ENCODE measurements around the gene ZC3H12C. TPM values are rescaled to one million over a fixed set of nuclear protein-coding genes. Genes with fewer than 3 reads are reported as not detected.

The ZC3H12C gene
- polyA plus RNA-seq, 3 donors from 2014 or later, result not detected

- H3K9me3 Mint-ChIP-seq, result peaks cover 0 to 7% (median 0%) of the 10 kb centered on the region in 6 donors
- H3K36me3 Mint-ChIP-seq, result no peaks in the 10 kb centered on the region
- no peak for DNase-seq
- H3K27me3 Mint-ChIP-seq (ENCODE audit: low read depth in 3 of 3), result peaks cover 5 to 25% (median 7%) of the 10 kb centered on the region in 3 donors
- H3K27ac Mint-ChIP-seq, result no peak overlapping the region
- no peak overlapping the region for H3K4me3 Mint-ChIP-seq
- peaks cover 8 to 12% of the 10 kb centered on the region in 2 donors for H3K4me1 Mint-ChIP-seq
Observed at GRCh38 chr11:110096496-110096895, 3.3 kb downstream of the ZC3H12C start.

DNA sequence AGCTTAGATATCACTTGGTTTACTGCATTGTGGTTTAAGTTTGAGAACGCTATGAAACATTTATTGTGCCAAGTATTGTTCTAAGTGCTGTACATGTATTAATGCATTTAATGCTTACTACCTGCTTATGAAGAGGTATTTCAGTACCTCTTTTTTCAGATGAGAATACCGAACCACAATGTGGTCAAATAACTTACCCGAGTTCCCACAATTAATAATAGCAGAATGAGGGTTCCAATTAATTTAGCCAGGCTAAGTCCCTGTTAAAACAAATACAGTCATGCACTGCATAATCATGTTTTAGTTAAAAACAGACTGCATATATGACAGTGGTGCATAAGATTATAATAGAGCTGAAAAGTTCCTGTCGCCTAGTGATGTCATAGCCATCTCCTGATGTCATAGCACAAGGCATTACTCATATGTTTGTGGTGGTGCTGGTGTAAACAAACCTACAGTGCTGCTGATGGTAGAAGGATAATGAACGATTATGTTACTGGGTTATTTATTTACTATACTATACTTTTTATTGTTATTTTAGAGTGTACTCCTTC lies 4.3 kb downstream of the ZC3H12C start:
- Mint-ChIP-seq H3K9me3 (peaks cover 0 to 3% (median 0%) of the 10 kb centered on the region in 6 donors), H3K27ac (no peak overlapping the region), H3K36me3 (no peaks in the 10 kb centered on the region), H3K27me3 (ENCODE audit: low read depth in 3 of 3) (peaks cover 0 to 21% (median 4%) of the 10 kb centered on the region in 3 donors), H3K4me1 (peaks cover 4 to 7% of the 10 kb centered on the region in 2 donors), H3K4me3 (no peak overlapping the region)
- DNase-seq, result no peak

DNA sequence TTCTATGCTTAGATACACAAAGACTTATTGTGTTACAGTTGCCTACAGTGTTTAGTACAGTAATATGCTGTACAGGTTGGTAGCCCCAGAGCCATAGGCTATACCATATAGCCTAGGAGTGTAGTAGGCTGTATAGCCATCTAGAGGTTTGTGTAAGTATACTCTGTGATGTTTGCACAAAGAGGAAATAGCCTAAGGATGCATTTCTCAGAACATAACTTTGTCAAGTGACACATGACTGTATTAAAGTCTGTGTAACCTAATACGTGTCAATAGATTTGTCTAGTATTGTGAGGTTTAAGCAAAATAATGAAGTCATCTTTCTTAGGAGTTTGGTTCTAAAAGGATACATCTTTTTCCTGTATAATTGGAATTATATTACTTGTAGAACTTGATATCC lies 5.5 kb downstream of the ZC3H12C start:
- H3K4me3 Mint-ChIP-seq, result no peak overlapping the region
- peaks cover 0 to 21% (median 4%) of the 10 kb centered on the region in 3 donors for H3K27me3 Mint-ChIP-seq (ENCODE audit: low read depth in 3 of 3)
- no peak overlapping the region for H3K27ac Mint-ChIP-seq
- no peaks in the 10 kb centered on the region for H3K36me3 Mint-ChIP-seq
- peaks cover 4 to 7% of the 10 kb centered on the region in 2 donors for H3K4me1 Mint-ChIP-seq
- DNase-seq, result no peak
- peaks cover 0 to 3% (median 0%) of the 10 kb centered on the region in 6 donors for H3K9me3 Mint-ChIP-seq

- H3K4me3 Mint-ChIP-seq, result no peak overlapping the region
- H3K9me3 Mint-ChIP-seq, result no peaks in the 10 kb centered on the region
Observed at GRCh38 chr11:110100476-110101240, 7.5 kb downstream of the ZC3H12C start.

DNA sequence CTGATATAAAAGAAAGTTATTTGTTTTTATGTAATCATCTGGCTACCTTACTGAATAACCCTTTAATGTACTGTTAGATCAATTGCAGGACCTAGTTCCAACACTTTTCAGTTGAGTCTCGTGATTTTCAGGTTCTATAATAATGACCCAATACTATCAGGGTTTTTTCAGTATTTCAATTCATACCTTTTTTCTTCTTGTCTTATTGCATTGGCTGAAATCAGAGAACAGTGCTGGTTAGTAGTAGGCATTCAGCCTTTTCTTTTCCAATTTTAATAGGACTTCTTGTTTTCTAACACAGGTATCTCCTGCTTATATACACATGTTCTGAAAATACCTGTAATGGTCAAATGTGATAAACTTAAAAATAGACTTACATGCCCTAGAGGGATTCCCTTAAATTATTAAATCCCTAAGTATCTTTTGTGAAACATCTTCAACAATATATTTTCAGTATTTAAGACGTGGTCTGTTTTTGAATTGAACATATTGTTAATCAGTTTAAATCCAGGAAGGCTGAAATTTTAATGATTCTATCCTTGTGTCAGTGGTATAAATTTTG lies 13.6 kb downstream of the ZC3H12C start:
- Mint-ChIP-seq H3K27ac (no peak overlapping the region), H3K9me3 (peaks cover 0 to 1% (median 0%) of the 10 kb centered on the region in 6 donors), H3K27me3 (ENCODE audit: low read depth in 3 of 3) (peaks cover 0 to 2% (median 0%) of the 10 kb centered on the region in 3 donors), H3K36me3 (no peaks in the 10 kb centered on the region), H3K4me1 (no peaks in the 10 kb centered on the region), H3K4me3 (no peak overlapping the region)
- no peak for DNase-seq

More at GRCh38 chr11:110100476-110101240, 7.5 kb downstream of the ZC3H12C start:
- H3K27me3 Mint-ChIP-seq (ENCODE audit: low read depth in 3 of 3), result peaks cover 0 to 8% (median 4%) of the 10 kb centered on the region in 3 donors
- H3K27ac Mint-ChIP-seq, result no peak overlapping the region
- no peaks in the 10 kb centered on the region for H3K36me3 Mint-ChIP-seq
- no peaks in the 10 kb centered on the region for H3K4me1 Mint-ChIP-seq
- DNase-seq, result no peak

GRCh38 chr11:110110854-110111253 lies 17.7 kb downstream of the ZC3H12C start:
- Mint-ChIP-seq H3K27me3 (ENCODE audit: low read depth in 3 of 3) (peaks cover 0 to 5% (median 2%) of the 10 kb centered on the region in 3 donors), H3K27ac (no peak overlapping the region), H3K36me3 (no peaks in the 10 kb centered on the region), H3K4me3 (no peak overlapping the region), H3K9me3 (peaks cover 0 to 1% (median 0%) of the 10 kb centered on the region in 6 donors), H3K4me1 (no peaks in the 10 kb centered on the region)
- DNase-seq, result no peak

- no peak overlapping the region for H3K27ac Mint-ChIP-seq
- no peak overlapping the region for H3K4me3 Mint-ChIP-seq
- no peak for DNase-seq
- no peaks in the 10 kb centered on the region for H3K4me1 Mint-ChIP-seq
- H3K9me3 Mint-ChIP-seq, result peaks cover 0 to 2% (median 0%) of the 10 kb centered on the region in 6 donors
- no peaks in the 10 kb centered on the region for H3K36me3 Mint-ChIP-seq
- peaks cover 0 to 5% (median 2%) of the 10 kb centered on the region in 3 donors for H3K27me3 Mint-ChIP-seq (ENCODE audit: low read depth in 3 of 3)
Observed at GRCh38 chr11:110112457-110112856, 19.3 kb downstream of the ZC3H12C start.

GRCh38 chr11:110113505-110113904 lies 20.3 kb downstream of the ZC3H12C start:
- peaks cover 0 to 2% (median 0%) of the 10 kb centered on the region in 6 donors for H3K9me3 Mint-ChIP-seq
- DNase-seq, result no peak
- H3K27me3 Mint-ChIP-seq (ENCODE audit: low read depth in 3 of 3), result peaks cover 0 to 5% (median 0%) of the 10 kb centered on the region in 3 donors
- no peaks in the 10 kb centered on the region for H3K4me1 Mint-ChIP-seq
- no peaks in the 10 kb centered on the region for H3K36me3 Mint-ChIP-seq
- no peak overlapping the region for H3K4me3 Mint-ChIP-seq
- H3K27ac Mint-ChIP-seq, result no peak overlapping the region

GRCh38 chr11:110113973-110114372 lies 20.8 kb downstream of the ZC3H12C start:
- H3K4me1 Mint-ChIP-seq, result no peaks in the 10 kb centered on the region
- DNase-seq, result no peak
- H3K9me3 Mint-ChIP-seq, result peaks cover 0 to 2% (median 0%) of the 10 kb centered on the region in 6 donors
- no peaks in the 10 kb centered on the region for H3K36me3 Mint-ChIP-seq
- no peak overlapping the region for H3K27ac Mint-ChIP-seq
- H3K27me3 Mint-ChIP-seq (ENCODE audit: low read depth in 3 of 3), result peaks cover 0 to 5% (median 0%) of the 10 kb centered on the region in 3 donors
- no peak overlapping the region for H3K4me3 Mint-ChIP-seq

GRCh38 chr11:110119317-110119716 lies 26.1 kb downstream of the ZC3H12C start:
- Mint-ChIP-seq H3K27ac (no peak overlapping the region), H3K9me3 (peaks cover 0 to 2% (median 0%) of the 10 kb centered on the region in 6 donors), H3K27me3 (ENCODE audit: low read depth in 3 of 3) (no peaks in the 10 kb centered on the region), H3K4me1 (no peaks in the 10 kb centered on the region), H3K36me3 (no peaks in the 10 kb centered on the region), H3K4me3 (no peak overlapping the region)
- no peak for DNase-seq

DNA sequence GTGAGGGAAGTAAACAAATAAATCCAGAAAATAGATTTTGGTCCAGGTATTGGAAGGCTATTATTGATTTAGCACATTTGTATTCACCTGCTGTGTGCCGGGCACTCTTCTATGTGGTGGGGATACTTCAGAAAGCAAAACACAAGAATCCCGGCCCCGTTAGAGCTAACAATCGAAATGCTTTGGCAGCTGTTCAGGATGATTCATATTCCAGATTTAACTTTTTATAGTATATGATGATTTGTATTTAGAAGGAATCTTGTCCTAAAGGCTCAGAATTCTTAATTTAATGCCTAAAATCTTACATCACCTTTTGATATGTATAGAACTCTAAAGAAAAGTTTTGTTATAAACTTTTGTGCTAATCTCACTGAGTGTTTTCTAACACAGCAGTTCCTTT lies 28.0 kb downstream of the ZC3H12C start:
- no peak for DNase-seq
- H3K36me3 Mint-ChIP-seq, result no peaks in the 10 kb centered on the region
- no peaks in the 10 kb centered on the region for H3K4me1 Mint-ChIP-seq
- H3K4me3 Mint-ChIP-seq, result no peak overlapping the region
- H3K27ac Mint-ChIP-seq, result no peak overlapping the region
- H3K27me3 Mint-ChIP-seq (ENCODE audit: low read depth in 3 of 3), result no peaks in the 10 kb centered on the region
- no peaks in the 10 kb centered on the region for H3K9me3 Mint-ChIP-seq

- H3K27me3 Mint-ChIP-seq (ENCODE audit: low read depth in 3 of 3), result peaks cover 0 to 1% (median 0%) of the 10 kb centered on the region in 3 donors
- no peak overlapping the region for H3K4me3 Mint-ChIP-seq
- H3K9me3 Mint-ChIP-seq, result no peaks in the 10 kb centered on the region
- H3K36me3 Mint-ChIP-seq, result no peaks in the 10 kb centered on the region
- no peaks in the 10 kb centered on the region for H3K4me1 Mint-ChIP-seq
- DNase-seq, result no peak
- H3K27ac Mint-ChIP-seq, result no peak overlapping the region
Observed at GRCh38 chr11:110123003-110123402, 29.8 kb downstream of the ZC3H12C start.

DNA sequence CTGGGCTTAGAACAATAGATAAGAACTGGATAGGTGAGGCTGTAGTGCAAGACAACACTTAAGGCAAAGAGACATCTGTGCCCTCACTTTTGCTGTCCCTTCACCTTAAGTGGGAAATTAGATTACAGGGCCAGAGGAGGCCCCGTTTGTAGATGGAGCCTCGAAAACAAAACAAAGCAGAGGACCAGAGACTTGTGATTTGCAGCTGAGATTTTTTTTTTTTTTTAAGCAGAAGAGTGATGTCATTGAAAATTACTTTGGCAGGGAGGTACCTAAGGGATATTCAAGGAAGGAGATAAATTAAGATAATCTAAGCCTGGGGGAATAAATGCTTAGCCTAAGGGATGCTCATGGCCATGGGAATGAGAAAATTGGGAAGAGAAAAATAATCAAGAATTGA lies 31.4 kb downstream of the ZC3H12C start:
- no peaks in the 10 kb centered on the region for H3K36me3 Mint-ChIP-seq
- peaks cover 0 to 1% (median 0%) of the 10 kb centered on the region in 3 donors for H3K27me3 Mint-ChIP-seq (ENCODE audit: low read depth in 3 of 3)
- H3K9me3 Mint-ChIP-seq, result no peaks in the 10 kb centered on the region
- H3K27ac Mint-ChIP-seq, result peak overlapping the region in 1 of 6 donors; percentile 6
- no peak for DNase-seq
- H3K4me1 Mint-ChIP-seq, result no peaks in the 10 kb centered on the region
- H3K4me3 Mint-ChIP-seq, result no peak overlapping the region

- no peak overlapping the region for H3K4me3 Mint-ChIP-seq
- H3K36me3 Mint-ChIP-seq, result no peaks in the 10 kb centered on the region
- H3K27ac Mint-ChIP-seq, result no peak overlapping the region
- no peak for DNase-seq
- no peaks in the 10 kb centered on the region for H3K4me1 Mint-ChIP-seq
- peaks cover 0 to 1% (median 0%) of the 10 kb centered on the region in 3 donors for H3K27me3 Mint-ChIP-seq (ENCODE audit: low read depth in 3 of 3)
- no peaks in the 10 kb centered on the region for H3K9me3 Mint-ChIP-seq
Observed at GRCh38 chr11:110125632-110126031, 32.4 kb downstream of the ZC3H12C start.

All from immature natural killer cell (primary cell).